Measurements from ENCODE around the gene EIF3K.

The EIF3K gene

DNA sequence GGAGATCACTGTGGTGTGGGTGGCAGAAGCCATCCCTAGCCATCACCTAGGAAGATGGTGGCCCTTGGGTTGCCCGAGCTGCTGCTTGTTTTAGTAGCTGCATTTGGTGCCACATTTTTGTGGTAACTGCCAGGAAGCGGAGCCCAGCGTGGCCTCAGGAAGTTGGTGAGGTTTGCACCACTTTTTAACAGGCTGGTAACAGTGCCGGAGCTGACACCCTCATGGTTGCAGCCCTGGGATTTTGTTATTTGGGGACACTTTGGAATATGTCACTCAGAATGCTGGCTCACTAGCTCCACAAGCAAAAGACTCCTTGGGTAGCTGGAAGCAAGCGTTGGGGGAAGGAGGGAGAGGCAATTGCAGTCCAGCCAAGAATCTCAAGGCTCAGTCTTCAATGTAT, 50.6 kb downstream of the EIF3K start:
- TF ChIP-seq, protein P1, sequence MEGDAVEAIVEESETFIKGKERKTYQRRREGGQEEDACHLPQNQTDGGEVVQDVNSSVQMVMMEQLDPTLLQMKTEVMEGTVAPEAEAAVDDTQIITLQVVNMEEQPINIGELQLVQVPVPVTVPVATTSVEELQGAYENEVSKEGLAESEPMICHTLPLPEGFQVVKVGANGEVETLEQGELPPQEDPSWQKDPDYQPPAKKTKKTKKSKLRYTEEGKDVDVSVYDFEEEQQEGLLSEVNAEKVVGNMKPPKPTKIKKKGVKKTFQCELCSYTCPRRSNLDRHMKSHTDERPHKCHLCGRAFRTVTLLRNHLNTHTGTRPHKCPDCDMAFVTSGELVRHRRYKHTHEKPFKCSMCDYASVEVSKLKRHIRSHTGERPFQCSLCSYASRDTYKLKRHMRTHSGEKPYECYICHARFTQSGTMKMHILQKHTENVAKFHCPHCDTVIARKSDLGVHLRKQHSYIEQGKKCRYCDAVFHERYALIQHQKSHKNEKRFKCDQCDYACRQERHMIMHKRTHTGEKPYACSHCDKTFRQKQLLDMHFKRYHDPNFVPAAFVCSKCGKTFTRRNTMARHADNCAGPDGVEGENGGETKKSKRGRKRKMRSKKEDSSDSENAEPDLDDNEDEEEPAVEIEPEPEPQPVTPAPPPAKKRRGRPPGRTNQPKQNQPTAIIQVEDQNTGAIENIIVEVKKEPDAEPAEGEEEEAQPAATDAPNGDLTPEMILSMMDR (conservative IDR thresholded peaks at IDR 0.05; ENCODE audit: low read length) = no peak
- DNase-seq (ENCODE audit: low read depth) = no peak
- H3K4me3 ChIP-seq (ENCODE audit: low read length) = no peak overlapping the region

DNA sequence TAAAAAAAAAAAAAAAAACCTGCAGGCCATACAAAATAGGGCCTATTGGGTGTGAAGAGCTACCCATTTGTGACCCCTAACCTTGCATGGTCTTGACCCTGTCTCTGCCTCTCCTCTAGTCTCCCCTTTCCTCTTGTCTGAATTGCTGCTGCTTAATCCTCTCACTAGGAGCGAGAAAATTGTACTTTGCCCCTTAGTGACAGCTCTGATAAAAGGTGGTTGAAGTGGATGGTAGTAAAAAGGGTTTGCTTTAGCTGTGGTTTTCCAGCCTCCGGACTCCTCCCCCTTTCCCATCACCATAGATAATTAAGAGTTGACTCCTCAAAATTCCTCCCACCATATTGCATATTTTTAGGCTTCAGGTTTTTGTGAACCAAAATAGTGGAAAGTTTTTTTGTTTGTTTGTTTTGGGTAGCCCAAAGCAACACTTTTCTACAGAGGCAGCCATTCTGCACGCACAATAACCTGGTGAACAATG, 52.0 kb downstream of the EIF3K start:
- peak; percentile 64 for DNase-seq (ENCODE audit: low read depth)
- H3K4me3 ChIP-seq (ENCODE audit: low read length) = no peak overlapping the region
- TF ChIP-seq, protein P1 (conservative IDR thresholded peaks at IDR 0.05; ENCODE audit: low read length) = no peak

DNA sequence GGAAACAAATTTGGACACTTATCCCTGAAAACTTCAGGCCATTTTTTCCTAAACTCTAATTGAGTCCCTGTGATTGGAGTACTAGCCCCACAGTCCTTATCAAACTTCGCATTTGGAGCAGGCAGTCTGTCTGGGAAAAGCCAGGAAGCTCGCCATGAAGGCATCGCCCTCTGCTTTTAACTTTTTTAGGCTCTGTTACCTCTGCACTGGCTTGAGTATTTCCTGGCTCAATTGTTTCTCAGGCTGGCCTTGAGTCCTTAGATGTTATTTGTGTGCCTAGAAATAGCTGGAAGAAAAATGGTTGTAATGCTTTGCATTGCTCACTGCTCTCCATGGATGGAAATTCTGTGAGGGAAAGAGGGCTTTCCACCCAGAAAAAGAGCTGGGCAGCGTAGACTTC, 52.7 kb downstream of the EIF3K start:
- DNase-seq (ENCODE audit: low read depth) = no peak
- TF ChIP-seq, protein P1 (conservative IDR thresholded peaks at IDR 0.05; ENCODE audit: low read length) = no peak
- no peak overlapping the region for H3K4me3 ChIP-seq (ENCODE audit: low read length)

DNA sequence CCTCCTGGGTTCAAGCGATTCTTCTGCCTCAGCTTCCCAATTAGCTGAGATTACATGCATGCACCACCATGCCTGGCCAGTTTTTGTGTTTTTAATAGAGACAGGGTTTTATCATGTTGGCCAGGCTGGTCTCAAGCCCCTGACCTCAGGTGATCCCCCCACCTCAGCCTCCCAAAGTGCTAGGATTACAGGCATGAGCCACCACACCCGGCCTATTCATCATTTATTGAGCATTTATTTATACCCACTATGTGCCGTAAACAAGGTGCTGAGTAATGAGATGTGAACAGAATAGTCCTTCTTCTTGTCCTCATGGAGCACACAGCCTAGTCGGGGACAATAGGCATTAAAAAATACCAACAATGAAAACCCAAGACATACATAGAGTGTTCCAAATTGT, 54.0 kb downstream of the EIF3K start:
- no peak for DNase-seq (ENCODE audit: low read depth)
- no peak overlapping the region for H3K4me3 ChIP-seq (ENCODE audit: low read length)
- TF ChIP-seq, protein P1 (conservative IDR thresholded peaks at IDR 0.05; ENCODE audit: low read length) = no peak

DNA sequence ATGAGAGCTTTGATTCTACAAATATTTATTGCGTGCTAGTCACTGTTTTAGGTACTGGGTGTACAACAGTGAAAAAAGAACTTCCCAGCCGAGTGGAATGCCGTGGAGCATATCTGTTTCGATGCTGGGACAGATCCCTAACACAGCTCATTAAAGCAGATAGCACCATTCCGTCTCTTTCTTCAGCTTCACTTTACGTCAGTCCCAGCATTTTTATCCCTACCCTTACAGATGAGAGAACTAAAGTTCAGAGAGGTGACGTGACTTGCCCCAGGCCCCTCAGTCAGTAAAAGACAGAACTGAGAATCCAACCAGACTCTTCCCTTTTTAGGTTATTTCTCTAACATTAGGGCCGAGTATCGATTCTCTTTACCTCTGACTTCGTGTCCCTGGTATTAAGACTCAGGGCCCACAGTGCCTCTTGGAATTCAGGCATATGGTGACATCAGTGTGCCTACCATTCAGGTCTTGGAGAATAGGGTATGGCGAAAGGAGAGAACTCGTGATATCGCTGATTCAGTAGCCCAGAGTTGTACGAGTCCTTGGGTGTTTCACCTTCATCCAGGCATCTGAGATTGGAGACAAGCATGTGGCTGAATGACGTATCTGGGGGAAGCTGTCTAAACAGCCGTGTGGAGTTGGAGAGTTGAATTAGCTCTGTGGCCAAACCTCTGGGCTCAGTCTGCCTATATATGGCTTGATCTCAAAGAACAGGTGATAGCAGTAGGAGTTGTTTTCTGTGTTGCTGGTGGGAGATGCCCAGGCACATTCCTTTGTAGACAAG, 55.6 kb downstream of the EIF3K start:
- H3K4me3 ChIP-seq (ENCODE audit: low read length) = no peak overlapping the region
- DNase-seq (ENCODE audit: low read depth) = peak; percentile 26
- TF ChIP-seq, protein P1 (conservative IDR thresholded peaks at IDR 0.05; ENCODE audit: low read length) = no peak

DNA sequence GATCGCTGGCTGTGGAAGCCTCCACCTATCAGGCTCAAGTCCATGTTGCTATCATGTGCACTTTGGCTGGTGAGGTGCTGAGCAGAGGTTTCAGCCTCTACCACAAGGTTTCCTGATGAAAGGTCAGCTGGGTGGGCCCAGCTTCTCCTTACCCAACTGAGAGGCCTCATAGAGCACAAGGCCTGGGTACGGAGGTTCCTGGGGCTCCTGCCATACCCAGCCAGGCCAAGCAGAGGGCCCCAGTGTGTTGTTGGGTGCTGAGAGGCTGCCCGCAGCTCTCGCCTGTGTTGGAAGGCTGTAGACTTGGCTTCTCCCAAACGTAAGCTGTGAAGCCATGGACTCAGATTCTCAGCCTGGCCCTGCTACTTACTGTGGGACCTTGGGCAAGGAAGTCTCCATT, 56.6 kb downstream of the EIF3K start:
- TF ChIP-seq, protein P1 (conservative IDR thresholded peaks at IDR 0.05; ENCODE audit: low read length) = peak; percentile 27; the same call in 1 of the 2 replicates
- no peak overlapping the region for H3K4me3 ChIP-seq (ENCODE audit: low read length)
- DNase-seq (ENCODE audit: low read depth) = no peak

Data from AG10803 (cell line).